Measurements from ENCODE around the gene CLIP4. TPM values are rescaled to one million over a fixed set of nuclear protein-coding genes. Genes with fewer than 3 reads are reported as not detected.

The CLIP4 gene
- total RNA-seq, 1 donor from 2014 or later: 61.1 TPM

GRCh38 chr2:29232041-29232440, 116.8 kb downstream of the CLIP4 start:
- ATAC-seq (no peak), DNase-seq (no peak)
- TF ChIP-seq CTCF (IDR thresholded peaks at IDR 0.05): no peak
- intact Hi-C loops (cut with DNase I): no loop called here
- Histone ChIP-seq H3K4me3 (no peak overlapping the region), H3K27me3 (peaks cover under 1% of the 10 kb centered on the region), H3K4me1 (no peaks in the 10 kb centered on the region), H3K36me3 (no peaks in the 10 kb centered on the region), H3K27ac (no peak overlapping the region), H3K9me3 (no peaks in the 10 kb centered on the region)

GRCh38 chr2:29233428-29233827, 118.2 kb downstream of the CLIP4 start:
- no peak for ATAC-seq
- H3K27me3 ChIP-seq: peaks cover 4% of the 10 kb centered on the region

GRCh38 chr2:29235411-29235810, 120.2 kb downstream of the CLIP4 start:
- Histone ChIP-seq H3K36me3 (no peaks in the 10 kb centered on the region), H3K4me1 (no peaks in the 10 kb centered on the region), H3K9me3 (no peaks in the 10 kb centered on the region), H3K4me3 (no peak overlapping the region), H3K27ac (no peak overlapping the region), H3K27me3 (peaks cover 11% of the 10 kb centered on the region)
- intact Hi-C loops (cut with DNase I): no loop called here
- ATAC-seq (no peak), DNase-seq (no peak)
- no peak for TF ChIP-seq CTCF (IDR thresholded peaks at IDR 0.05)

More at GRCh38 chr2:29233428-29233827, 118.2 kb downstream of the CLIP4 start:
- no peaks in the 10 kb centered on the region for H3K9me3 ChIP-seq
- no peak for TF ChIP-seq CTCF (IDR thresholded peaks at IDR 0.05)
- no peak overlapping the region for H3K27ac ChIP-seq
- H3K4me3 ChIP-seq: no peak overlapping the region
- no peaks in the 10 kb centered on the region for H3K36me3 ChIP-seq
- DNase-seq: no peak
- H3K4me1 ChIP-seq: no peaks in the 10 kb centered on the region
- intact Hi-C loops (cut with DNase I): no loop called here

GRCh38 chr2:29236074-29236473, 120.9 kb downstream of the CLIP4 start:
- DNase-seq (no peak), ATAC-seq (no peak)
- Histone ChIP-seq H3K4me1 (no peaks in the 10 kb centered on the region), H3K4me3 (no peak overlapping the region), H3K27me3 (peaks cover 11% of the 10 kb centered on the region), H3K27ac (no peak overlapping the region), H3K9me3 (no peaks in the 10 kb centered on the region), H3K36me3 (no peaks in the 10 kb centered on the region)
- TF ChIP-seq CTCF (IDR thresholded peaks at IDR 0.05): no peak
- intact Hi-C loops (cut with DNase I): no loop called here

GRCh38 chr2:29238497-29238896, 123.3 kb downstream of the CLIP4 start:
- Histone ChIP-seq H3K4me3 (no peak overlapping the region), H3K36me3 (no peaks in the 10 kb centered on the region), H3K4me1 (no peaks in the 10 kb centered on the region), H3K9me3 (no peaks in the 10 kb centered on the region), H3K27me3 (peaks cover 14% of the 10 kb centered on the region), H3K27ac (no peak overlapping the region)
- ATAC-seq (peak; percentile 56), DNase-seq (peak; percentile 52)
- intact Hi-C loops (cut with DNase I): no loop called here
- TF ChIP-seq CTCF (IDR thresholded peaks at IDR 0.05): peak; percentile 34

Other genes starting within 250 kb of the CLIP4 start
- gene TRMT61B, start 245.1 kb upstream of the CLIP4 start, total RNA-seq: 12.7 TPM
- 27.6 TPM for gene WDR43, start 220.7 kb upstream of the CLIP4 start, total RNA-seq
- gene TOGARAM2, start 134.1 kb upstream of the CLIP4 start, total RNA-seq: 0.72 TPM
- 0.55 TPM for gene PCARE, start 40.9 kb upstream of the CLIP4 start, total RNA-seq